DLD1 (cell line): ENCODE measurements around the gene TRERF1.
"Not testable (repeated sequence)": the region's sequence is repeated elsewhere in the genome, so short reads cannot be mapped to it uniquely, and the experiment has no call there.

Experiments
- in situ Hi-C: cut with HindIII; loops from 2 replicates; pipeline ENCODE4 v1.10.0; 2017; ENCODE audit warnings: low sequenced_read_pairs

Gene TRERF1

DNA sequence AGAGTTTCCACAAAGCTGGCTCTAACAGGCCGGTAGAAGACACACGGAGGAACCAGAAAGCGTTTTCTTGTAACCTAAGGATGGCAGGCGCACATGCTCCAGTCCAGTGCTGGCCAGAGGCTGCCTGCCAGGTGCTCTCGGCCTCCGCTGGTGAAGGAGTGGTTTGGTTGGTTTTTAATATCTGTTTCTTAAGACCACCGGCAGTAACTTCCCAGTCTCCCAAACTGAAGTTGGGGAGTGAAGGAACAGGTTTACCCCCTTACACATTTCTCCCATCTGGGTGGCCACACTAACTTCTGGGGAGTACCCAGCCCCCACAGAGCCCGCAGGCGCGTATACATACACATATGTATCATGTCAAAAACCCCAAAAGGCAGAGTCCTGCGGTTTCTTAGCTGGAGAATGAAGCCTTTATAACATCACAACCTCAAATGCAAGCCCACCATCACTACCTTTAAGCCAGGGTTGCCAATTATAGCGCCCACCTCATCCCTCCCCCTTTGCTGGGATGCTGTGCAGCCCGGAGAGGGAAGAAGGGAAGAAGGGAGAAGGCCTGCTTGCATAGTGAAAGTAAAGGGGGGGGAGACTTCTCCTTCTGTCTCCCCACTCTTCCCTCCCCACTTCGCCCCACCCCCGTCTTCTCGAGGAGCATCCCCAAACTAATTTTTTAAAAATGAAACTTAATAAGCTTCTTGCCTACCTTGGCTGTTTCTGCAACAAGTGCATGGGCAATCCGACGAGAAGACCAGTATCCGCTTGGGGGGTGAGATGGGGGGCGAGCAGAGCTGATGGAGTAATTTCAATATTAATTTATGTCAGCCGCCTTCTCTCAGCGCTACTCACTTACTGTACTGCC lies 1.0 kb downstream of the TRERF1 start:
- in situ Hi-C loops: no loop called here

DNA sequence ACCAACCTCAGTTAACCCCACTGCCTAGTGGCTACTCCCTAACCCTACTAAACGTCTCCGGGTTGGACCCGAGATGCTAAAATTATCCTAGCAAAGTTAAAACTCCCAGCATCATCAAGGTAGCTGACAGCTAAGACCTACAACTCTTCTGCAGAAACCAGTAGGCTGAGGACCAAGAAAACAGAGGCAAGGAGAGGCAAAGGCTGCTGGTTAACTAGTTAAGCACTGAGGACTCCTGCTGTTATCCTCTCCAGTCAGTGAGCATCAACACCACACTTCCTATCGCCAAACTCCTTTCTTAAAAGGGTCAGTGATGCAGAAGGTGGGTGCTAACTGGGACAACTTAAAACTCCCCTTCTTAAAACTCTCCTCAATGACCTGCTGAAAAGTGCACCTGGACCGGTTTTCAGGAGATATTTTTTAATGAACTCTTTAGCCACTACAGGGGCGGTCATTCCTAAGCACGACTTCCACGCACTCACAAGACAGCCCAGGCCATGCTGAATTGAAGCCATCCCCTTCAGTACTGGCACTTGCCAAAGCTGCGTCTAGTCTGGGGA lies 1.7 kb downstream of the TRERF1 start:
- in situ Hi-C loops: no loop called here

DNA sequence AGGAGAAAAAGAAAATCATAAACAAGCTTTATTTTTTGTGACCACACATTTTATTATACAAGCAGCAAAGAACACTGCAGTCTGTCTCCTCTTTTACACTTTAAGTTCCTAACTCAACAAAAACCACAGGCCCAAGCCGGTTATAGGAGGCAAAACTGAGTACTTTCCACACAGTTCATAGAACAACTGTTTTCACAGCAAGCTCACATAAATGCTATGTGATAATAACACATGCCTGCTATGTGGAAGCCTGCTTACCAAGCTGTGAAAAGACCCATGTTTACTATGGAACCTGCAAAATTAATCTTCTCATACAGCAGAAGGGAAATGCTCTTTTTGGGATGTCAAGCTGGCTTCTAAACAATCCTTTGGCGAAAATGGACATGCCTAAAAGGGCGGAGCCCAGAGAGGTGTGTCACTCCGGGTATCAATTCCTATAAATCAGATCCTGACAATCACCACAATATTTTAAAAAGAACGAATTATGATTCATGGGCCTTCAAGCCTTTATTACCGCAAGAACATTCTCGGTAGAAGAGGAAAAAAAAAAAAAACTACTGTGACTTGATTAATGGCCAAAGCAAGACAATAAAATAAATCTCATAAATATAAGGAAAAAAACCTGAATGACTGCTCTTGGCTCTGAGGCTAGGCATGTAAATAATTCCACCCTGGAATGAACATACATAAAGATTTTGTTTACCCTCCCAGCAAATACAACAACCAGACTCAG lies 2.6 kb downstream of the TRERF1 start:
- in situ Hi-C loops: no loop called here

DNA sequence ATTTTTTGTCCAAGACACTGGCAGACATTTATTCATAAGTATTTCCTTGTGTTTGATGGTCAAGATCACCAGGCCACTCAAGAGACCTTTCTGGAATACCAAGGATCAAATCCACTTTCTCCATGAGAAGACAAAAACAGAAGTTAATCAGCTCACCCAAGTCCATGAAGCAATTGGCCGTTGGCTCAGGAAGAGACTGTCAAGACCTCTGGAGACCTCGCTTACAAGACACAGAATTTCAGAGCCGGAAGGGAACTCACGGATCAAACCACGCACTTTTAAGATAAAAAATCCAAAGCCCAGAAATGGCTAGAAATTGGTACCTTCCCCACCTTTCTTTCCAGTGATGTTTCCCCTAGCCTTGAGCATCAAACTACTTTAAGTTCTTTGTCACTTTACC lies 3.3 kb downstream of the TRERF1 start:
- in situ Hi-C loops: no loop called here

DNA sequence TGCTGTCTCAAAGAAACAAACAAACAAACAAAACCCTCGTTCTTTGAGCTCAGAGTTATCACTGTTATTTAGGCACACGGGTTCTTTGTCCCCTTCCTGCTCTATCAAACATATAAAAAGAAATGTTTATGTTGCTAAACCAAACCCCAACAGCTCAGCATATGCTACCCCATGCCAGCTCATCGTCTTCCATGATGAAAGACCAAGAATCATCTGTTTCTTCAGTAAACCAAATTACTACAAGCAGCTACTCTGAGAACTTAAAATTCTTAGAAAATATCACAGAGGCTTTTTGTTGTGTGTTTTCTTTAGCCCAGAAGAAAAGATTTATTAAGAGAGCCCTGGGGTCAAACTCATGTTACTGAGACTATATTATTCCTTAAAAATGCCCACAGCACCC lies 4.7 kb downstream of the TRERF1 start:
- in situ Hi-C loops: no loop called here

DNA sequence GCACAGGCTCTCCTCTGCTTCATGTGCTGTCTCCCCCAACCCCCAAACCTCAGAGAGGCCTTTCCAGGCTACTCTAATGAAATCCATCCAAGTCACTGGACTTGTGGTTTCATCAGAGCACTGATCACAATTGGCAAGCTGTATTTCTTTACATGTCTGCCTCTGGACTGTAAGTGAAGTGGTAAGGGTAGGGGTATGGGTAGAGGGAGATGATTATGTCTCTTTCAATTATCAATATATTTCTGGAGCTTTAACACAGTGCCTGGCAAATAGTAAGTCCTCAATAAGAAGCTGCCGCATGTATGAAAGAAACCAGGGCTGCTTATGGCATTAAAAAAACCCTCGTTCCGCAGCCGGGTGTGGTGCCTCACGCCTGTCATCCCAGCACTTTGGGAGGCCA lies 5.4 kb downstream of the TRERF1 start:
- in situ Hi-C loops: no loop called here

DNA sequence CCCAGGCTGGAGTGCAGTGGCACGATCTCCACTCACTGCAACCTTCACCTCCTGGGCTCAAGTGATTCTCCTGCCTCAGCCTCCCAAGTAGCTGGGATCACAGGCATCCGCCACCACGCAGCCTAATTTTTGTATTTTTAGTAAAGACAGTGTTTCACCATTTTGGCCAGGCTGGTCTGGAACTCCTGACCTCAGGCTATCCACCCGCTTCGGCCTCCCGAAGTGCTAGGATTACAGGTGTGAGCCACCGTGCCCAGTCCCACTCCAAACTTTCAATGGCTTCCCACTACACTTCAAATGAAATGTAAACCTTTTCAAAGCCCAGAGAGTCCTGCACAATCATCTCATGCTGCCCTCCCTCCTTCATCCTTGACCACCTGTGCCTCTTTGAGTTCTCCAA lies 5.8 kb downstream of the TRERF1 start:
- in situ Hi-C loops: not testable (repeated sequence)

- in situ Hi-C loops: loop anchor here (5.0 kb wide), 1 partner anchor 49 kb away; no protein-coding TSS in a partner anchor
These were observed 8.2 kb downstream of the TRERF1 start for GRCh38 chr6:42443312-42444060.

- in situ Hi-C loops: loop anchor here (5.0 kb wide), 1 partner anchor 51 kb away; no protein-coding TSS in a partner anchor
These were observed 10.0 kb downstream of the TRERF1 start for GRCh38 chr6:42441697-42442081.

- in situ Hi-C loops: loop anchor here (5.0 kb wide), 1 partner anchor 51 kb away; no protein-coding TSS in a partner anchor
These were observed 10.7 kb downstream of the TRERF1 start for GRCh38 chr6:42440778-42441696.

DNA sequence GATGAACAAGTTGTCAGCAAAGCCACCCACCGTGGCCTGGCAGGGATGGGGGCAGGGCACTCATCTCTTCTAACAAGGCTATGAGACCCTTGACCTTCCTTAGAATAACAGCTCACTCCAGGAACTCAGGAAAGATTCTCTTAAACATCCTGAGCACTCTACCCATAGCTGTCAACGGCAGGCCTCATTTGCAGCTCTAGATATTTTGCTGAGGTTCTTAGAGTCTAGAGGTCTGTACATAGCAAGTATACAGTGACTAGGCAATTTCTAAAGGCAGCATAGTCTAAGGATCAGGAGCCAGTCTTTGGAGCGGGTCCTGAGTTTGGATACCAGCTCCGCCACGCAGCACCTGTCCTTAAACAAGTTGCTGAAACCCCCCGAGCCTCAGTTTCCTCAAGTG lies 11.7 kb downstream of the TRERF1 start:
- in situ Hi-C loops: loop anchor here (5.0 kb wide), 1 partner anchor 52 kb away; no protein-coding TSS in a partner anchor

GRCh38 chr6:42436825-42437224 lies 14.9 kb downstream of the TRERF1 start:
- in situ Hi-C loops: no loop called here

GRCh38 chr6:42434237-42434636 lies 17.5 kb downstream of the TRERF1 start:
- in situ Hi-C loops: no loop called here

DNA sequence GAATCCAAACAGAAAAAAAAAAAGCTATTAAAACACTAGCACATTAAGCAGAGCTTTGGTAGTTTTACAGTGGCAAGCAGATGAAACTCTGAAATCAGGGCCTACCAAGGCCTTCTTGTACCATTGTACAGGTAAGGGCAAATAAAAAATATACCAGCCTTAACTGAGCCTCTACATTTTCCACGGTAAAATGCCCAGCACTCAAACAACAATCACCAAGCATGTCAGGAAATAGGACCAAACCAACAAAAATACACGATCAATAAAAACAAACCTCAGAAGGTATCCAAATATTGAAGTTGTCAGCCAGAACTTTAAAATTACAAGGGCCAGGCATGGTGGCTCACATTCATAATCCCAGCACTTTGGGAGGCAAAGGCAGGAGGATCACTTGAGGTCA lies 18.3 kb downstream of the TRERF1 start:
- in situ Hi-C loops: no loop called here

- in situ Hi-C loops: no loop called here
These were observed 19.8 kb downstream of the TRERF1 start for GRCh38 chr6:42431877-42432276.

DNA sequence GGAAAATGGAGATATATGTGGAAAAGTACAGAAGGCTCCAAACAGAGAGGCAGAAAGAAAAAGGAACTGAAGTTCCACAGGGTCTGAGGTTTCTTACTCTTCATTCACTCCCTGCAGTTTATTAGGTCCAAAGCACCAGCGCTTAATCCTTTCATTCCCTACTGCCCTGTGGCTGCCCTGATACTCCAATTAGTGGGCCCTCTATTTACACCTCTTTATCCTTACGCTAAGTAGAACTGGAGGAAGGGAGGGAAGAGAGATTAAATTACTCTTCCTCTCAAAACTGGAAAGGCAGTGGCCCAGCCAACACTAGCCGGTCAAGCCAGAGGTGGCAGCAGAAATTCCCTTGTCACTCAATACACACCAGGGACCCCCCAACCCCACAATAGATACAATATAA lies 20.4 kb downstream of the TRERF1 start:
- in situ Hi-C loops: no loop called here

DNA sequence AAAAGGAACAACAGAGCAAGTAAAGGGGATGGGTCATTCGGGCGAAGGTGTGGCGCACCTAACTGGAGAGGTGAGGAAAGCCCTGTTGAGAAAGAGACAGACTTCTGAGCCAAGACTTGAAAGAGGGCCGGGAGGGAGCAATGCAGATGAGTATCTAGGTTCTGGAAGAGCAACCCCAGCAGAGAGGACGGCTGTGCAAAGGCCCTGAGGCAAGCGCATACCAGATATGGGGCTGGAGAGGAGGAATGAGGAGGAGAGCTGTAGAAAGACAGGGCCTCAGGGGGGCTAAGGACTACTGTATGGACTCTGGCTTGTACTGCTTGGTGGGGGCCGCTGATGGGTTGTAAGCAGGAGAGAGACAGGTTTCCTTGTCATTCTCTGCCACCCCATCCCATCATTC lies 21.9 kb downstream of the TRERF1 start:
- in situ Hi-C loops: no loop called here

GRCh38 chr6:42429042-42429585 lies 22.6 kb downstream of the TRERF1 start:
- in situ Hi-C loops: no loop called here

DNA sequence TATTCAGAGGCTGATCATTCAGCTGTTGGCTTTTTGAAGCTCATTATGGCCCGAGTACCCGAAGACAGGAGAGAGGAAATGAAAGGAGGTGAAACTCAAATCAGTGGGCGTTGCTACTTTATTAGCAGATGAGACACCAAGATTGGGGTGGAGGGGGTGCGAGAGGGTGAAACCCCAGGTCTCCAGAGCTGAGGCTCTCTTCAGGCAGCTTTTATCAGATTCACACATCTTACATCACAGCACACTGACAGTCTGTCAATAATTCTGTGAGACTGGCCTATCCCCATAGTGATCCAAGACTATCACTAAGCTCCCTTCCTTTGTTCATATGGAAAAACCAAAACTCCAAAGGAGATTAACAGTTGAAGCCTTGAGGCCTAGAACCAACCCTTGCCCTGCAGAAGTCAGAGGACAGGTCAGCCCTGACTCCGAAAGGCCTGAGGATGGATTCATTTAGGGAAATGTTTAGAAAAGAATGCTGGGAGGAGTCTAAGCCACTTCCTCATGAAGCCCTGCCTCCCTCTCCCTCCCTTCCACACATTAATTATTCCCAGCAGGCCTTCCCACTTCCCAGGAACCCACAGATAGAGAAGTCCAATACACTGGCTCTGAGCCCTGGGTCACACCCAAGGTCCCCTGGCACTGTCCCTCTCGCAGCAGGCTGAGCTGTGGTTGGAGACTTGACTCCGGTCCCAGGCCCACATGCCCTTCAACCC lies 23.2 kb downstream of the TRERF1 start:
- in situ Hi-C loops: no loop called here
